Muscle of back (tissue), 11 donors: ENCODE results near the gene FNIP1. TPM values are rescaled to one million over a fixed set of nuclear protein-coding genes. Genes with fewer than 3 reads are reported as not detected.
"Not testable (repeated sequence)": the region's sequence is repeated elsewhere in the genome, so short reads cannot be mapped to it uniquely, and the experiment has no call there.

Experiments used
- DNase-seq, 3 donors: peaks; one replicate each; pipeline versions ENCODE4 v3.0.0 to v3.0.0-alpha.2; 2013
- polyA plus RNA-seq, 10 donors: library from polyadenylated mRNA; unstranded; fragments of 120-200 nt; gene quantifications; one replicate each; pipeline ENCODE4 v1.2.1, GENCODE V29; 2013; ENCODE audit not compliant: insufficient read length in 10 of 10

FNIP1 gene
- polyA plus RNA-seq, 10 donors = 10.6 to 18.5 (median 13.1) TPM

GRCh38 chr5:131610198-131611063 lies 186.4 kb downstream of the FNIP1 start:
- DNase-seq = peak in 1 of 3 donors; percentile 83

- no peak for DNase-seq
Measured at GRCh38 chr5:131609774-131610173, 187.0 kb downstream of the FNIP1 start.

GRCh38 chr5:131608597-131608996 lies 188.2 kb downstream of the FNIP1 start:
- DNase-seq = no peak

- DNase-seq = no peak
Measured at GRCh38 chr5:131607903-131608540, 188.8 kb downstream of the FNIP1 start.

GRCh38 chr5:131607418-131607817 lies 189.4 kb downstream of the FNIP1 start:
- no peak for DNase-seq

GRCh38 chr5:131605086-131605485 lies 191.7 kb downstream of the FNIP1 start:
- no peak for DNase-seq

GRCh38 chr5:131595088-131596033 lies 201.5 kb downstream of the FNIP1 start:
- DNase-seq = no peak

GRCh38 chr5:131593921-131594320 lies 202.9 kb downstream of the FNIP1 start:
- no peak for DNase-seq

GRCh38 chr5:131593436-131593835 lies 203.4 kb downstream of the FNIP1 start:
- DNase-seq = not testable (repeated sequence)

Other genes with a start within 250 kb of the FNIP1 start
- gene RAPGEF6, start 161.8 kb downstream of the FNIP1 start, polyA plus RNA-seq = 10 to 100 TPM in 4 of 10 donors, 1 to 10 TPM in 6; 6.0 to 12.1 (median 9.7) TPM
- gene MEIKIN, start 148.6 kb upstream of the FNIP1 start, polyA plus RNA-seq = under 1 TPM in 1 of 10 donors, not detected in 9; 0.23 TPM
- gene ACSL6, start 214.6 kb upstream of the FNIP1 start, polyA plus RNA-seq = 1 to 10 TPM in 2 of 10 donors, under 1 TPM in 8; 0.31 to 1.5 (median 0.72) TPM